A673 (cell line): Measurements from ENCODE around the gene SAMD10. TPM values are rescaled to one million over a fixed set of nuclear protein-coding genes. Genes with fewer than 3 reads are reported as not detected.

Experiments
- BruUV-seq: library from RNA; stranded (reverse); fragments of 400-500 nt; replicated peaks from 2 replicates; lab custom pipeline; 2021; lab: Mats Ljungman, UMichigan
- CTCF ChIA-PET: fragments of 300-600 bp; sonication (Branson Sonifier 250); formaldehyde crosslinking; loops from one replicate; lab custom pipeline; 2022; ENCODE audit warnings: antibody characterized with exemption; lab: Charles Lee
- POLR2A ChIA-PET: fragments of 300-600 bp; sonication (Branson Sonifier 250); formaldehyde crosslinking; loops from one replicate; lab custom pipeline; 2022; ENCODE audit warnings: antibody characterized with exemption; ENCODE audit not compliant: low non-redundant PET; lab: Charles Lee
- DNase-seq: peaks from one replicate; pipeline ENCODE4 v3.0.0-alpha.2; 2015; ENCODE audit warnings: low spot score
- H3K27ac ChIP-seq: fragments of 200-600 bp; sonication (generic); 2 replicates; pipeline ENCODE4 v1.5.1; 2016; ENCODE audit warnings: mixed run types, low read depth, mild to moderate bottlenecking, mixed read lengths, antibody characterized with exemption, low read length; ENCODE audit not compliant: poor library complexity, severe bottlenecking
- H3K27me3 ChIP-seq: fragments of 200-600 bp; sonication (generic); replicated peaks from 2 replicates; pipeline ENCODE4 v1.6.1; 2017; ENCODE audit warnings: mixed run types, low read depth, mild to moderate bottlenecking, mixed read lengths, antibody characterized with exemption, low read length; ENCODE audit not compliant: insufficient read depth, poor library complexity
- H3K36me3 ChIP-seq: fragments of 200-600 bp; sonication (generic); 2 replicates; pipeline ENCODE4 v1.6.1; 2016; ENCODE audit warnings: mixed run types, mild to moderate bottlenecking, mixed read lengths, antibody characterized with exemption, low read length; ENCODE audit not compliant: insufficient read depth, poor library complexity, severe bottlenecking
- H3K4me1 ChIP-seq: fragments of 200-600 bp; sonication (generic); 2 replicates; pipeline ENCODE4 v1.6.1; 2017; ENCODE audit warnings: mixed run types, mild to moderate bottlenecking, mixed read lengths, antibody characterized with exemption, low read length; ENCODE audit not compliant: insufficient read depth, poor library complexity, severe bottlenecking
- H3K4me3 ChIP-seq: fragments of 200-600 bp; sonication (generic); 2 replicates; pipeline ENCODE4 v1.5.1; 2016; ENCODE audit warnings: low read depth, mixed run types, mild to moderate bottlenecking, mixed read lengths, low read length; ENCODE audit not compliant: poor library complexity, severe bottlenecking
- H3K9me3 ChIP-seq: fragments of 200-600 bp; sonication (generic); 2 replicates; pipeline ENCODE4 v1.6.1; 2016; ENCODE audit warnings: mixed run types, low read depth, mild to moderate bottlenecking, mixed read lengths, antibody characterized with exemption, low read length; ENCODE audit not compliant: poor library complexity, severe bottlenecking
- EZH2 ChIP-seq: fragments of 200-600 bp; sonication (generic); IDR thresholded peaks from 2 replicates; pipeline ENCODE4 v1.6.1; 2017; ENCODE audit warnings: borderline replicate concordance, low read depth, mild to moderate bottlenecking, mixed read lengths, antibody characterized with exemption, low read length; ENCODE audit not compliant: poor library complexity, severe bottlenecking
- intact Hi-C: fragments of 100-400 bp; cut with micrococcal nuclease; formaldehyde crosslinking; loops from one replicate; pipeline ENCODE4 v1.10.0; 2022; ENCODE audit not compliant: unreplicated experiment
- total RNA-seq: library from RNA; stranded (reverse); gene quantifications from 2 replicates; pipeline ENCODE4 v1.2.3, GENCODE V29; 2021
- TF ChIP-seq, protein P1 (sequence below): fragments of 300-800, 200-600 bp; sonication (generic); conservative IDR thresholded peaks from 2 replicates; pipeline ENCODE4 v1.5.1; 2017; ENCODE audit warnings: low read depth, mild to moderate bottlenecking, antibody characterized with exemption, low read length, moderate library complexity, mixed read lengths

The SAMD10 gene
- total RNA-seq, 1 experiment from 2014 or later: 6.3 TPM

DNA sequence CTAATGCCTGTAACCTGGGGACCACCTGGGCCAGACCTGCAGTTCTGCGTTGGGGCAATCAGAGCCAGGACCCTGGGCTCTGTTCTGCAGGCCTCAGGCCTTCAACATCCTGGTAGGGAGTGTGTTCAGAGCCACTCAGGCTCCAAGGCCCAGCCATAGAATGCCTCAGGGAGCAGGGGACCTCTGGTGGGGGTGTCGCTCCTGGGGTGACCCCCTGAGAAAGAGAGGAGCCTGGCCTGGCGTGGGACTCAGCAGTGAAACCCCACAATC lies 35.7 kb downstream of the SAMD10 start:
- no peak overlapping the region for H3K27ac ChIP-seq
- peaks cover 41% of the 10 kb centered on the region for H3K36me3 ChIP-seq
- TF ChIP-seq EZH2: no peak
- TF ChIP-seq, protein P1, sequence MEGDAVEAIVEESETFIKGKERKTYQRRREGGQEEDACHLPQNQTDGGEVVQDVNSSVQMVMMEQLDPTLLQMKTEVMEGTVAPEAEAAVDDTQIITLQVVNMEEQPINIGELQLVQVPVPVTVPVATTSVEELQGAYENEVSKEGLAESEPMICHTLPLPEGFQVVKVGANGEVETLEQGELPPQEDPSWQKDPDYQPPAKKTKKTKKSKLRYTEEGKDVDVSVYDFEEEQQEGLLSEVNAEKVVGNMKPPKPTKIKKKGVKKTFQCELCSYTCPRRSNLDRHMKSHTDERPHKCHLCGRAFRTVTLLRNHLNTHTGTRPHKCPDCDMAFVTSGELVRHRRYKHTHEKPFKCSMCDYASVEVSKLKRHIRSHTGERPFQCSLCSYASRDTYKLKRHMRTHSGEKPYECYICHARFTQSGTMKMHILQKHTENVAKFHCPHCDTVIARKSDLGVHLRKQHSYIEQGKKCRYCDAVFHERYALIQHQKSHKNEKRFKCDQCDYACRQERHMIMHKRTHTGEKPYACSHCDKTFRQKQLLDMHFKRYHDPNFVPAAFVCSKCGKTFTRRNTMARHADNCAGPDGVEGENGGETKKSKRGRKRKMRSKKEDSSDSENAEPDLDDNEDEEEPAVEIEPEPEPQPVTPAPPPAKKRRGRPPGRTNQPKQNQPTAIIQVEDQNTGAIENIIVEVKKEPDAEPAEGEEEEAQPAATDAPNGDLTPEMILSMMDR: no peak
- H3K4me3 ChIP-seq: no peak overlapping the region
- ChIA-PET CTCF (no interaction called here), POLR2A (no interaction called here)
- DNase-seq: no peak
- no peaks in the 10 kb centered on the region for H3K27me3 ChIP-seq
- BruUV-seq: no TSS peak
- intact Hi-C loops: no loop called here
- H3K9me3 ChIP-seq: no peaks in the 10 kb centered on the region
- peaks cover 8% of the 10 kb centered on the region for H3K4me1 ChIP-seq

DNA sequence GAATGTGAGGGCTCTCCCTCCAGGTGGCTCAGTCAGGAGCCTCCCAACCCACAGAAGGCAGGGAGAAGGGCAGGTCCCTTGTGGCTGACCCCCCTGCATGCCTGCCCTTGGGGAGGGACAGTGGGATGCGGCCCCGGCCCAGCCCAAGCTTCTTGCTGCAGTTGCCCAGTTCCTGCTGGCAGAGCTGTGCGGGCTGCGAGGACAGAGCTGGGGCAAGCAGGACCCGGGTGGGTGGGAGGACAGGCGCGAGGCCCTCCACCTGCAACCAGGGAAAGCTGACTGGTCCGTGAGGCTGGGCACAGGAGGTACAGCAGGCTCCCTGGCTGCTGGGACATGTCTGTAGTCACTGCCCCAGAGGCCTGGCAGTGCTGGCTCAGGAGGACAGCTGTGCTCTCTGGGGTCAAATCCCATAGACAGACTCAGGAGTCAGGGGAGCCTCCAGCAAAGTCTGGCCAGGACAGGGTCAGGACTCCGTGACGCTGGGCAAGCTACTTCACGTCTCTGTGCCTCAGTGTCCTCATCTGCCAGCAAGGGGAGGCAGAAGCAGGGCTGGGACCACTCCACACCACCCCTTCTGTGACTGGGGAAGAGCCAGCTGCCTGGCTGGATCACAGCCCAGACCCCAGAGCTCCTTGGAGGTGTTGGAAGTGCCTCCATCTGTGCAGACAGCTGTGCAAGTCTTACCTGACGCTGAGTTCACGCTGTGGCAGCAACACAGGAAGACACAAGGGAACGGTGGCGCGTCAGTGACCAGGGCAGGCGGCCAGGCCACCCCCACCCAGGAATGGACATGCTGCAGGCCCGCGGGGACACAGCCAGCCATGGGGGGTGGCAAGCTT lies 36.3 kb downstream of the SAMD10 start:
- Histone ChIP-seq H3K27me3 (no peaks in the 10 kb centered on the region), H3K9me3 (no peaks in the 10 kb centered on the region), H3K27ac (no peak overlapping the region), H3K36me3 (peaks cover 41% of the 10 kb centered on the region), H3K4me1 (peaks cover 2% of the 10 kb centered on the region), H3K4me3 (no peak overlapping the region)
- ChIA-PET POLR2A (no interaction called here), CTCF (no interaction called here)
- intact Hi-C loops: no loop called here
- no peak for DNase-seq
- TF ChIP-seq, protein P1: no peak
- no peak for TF ChIP-seq EZH2
- BruUV-seq: no TSS peak

DNA sequence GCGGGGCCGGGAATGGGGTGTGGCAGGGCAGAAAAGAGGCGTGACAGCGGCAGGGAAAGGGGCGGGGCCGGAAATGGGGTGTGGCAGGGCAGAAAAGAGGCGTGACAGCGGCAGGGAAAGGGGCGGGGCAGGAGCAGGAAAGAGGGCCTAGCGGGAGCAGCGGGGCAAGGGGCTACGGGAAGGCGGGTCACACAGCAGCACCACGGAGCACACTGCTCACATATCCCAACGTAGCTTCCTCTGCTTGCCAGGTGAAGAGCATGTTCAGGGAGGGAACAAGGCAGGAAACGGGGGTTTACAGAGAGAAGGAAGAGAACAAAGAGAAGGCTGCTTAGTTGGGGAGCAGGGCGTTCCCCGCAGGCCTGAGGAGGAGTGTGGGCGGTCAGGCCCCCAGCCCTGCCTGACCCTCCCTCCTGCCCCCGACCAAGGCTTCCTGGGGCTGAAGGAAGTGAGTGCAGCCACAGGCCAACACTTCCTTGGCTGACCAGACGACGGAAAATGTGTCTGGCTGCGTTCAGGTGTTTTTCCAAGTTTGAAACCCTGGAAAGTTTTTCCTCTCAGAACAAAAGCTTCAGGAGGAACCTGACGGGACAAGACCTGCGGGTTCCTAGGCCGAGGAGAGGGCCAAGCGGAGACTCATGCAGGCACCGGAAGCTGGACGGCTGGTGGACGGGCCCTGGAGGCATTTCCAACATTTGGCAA lies 37.0 kb downstream of the SAMD10 start:
- peaks cover 41% of the 10 kb centered on the region for H3K36me3 ChIP-seq
- no peaks in the 10 kb centered on the region for H3K9me3 ChIP-seq
- intact Hi-C loops: no loop called here
- H3K27me3 ChIP-seq: no peaks in the 10 kb centered on the region
- H3K27ac ChIP-seq: no peak overlapping the region
- no peaks in the 10 kb centered on the region for H3K4me1 ChIP-seq
- no peak overlapping the region for H3K4me3 ChIP-seq
- peak; percentile 33 for DNase-seq
- no TSS peak for BruUV-seq
- TF ChIP-seq EZH2: no peak
- TF ChIP-seq, protein P1: no peak
- CTCF ChIA-PET: no interaction called here
- POLR2A ChIA-PET: no interaction called here
